Trophoblast cell (in vitro differentiated cells and primary cell): Measurements from ENCODE around the gene ASB4.

Experiments used
- DNase-seq, 2 donors: peaks; one replicate each; pipeline ENCODE4 v3.0.0-alpha.2; 2016
- H2AFZ ChIP-seq: 2 replicates; pipeline ENCODE4 v1.6.1; 2013; ENCODE audit warnings: low read length, moderate library complexity, mild to moderate bottlenecking; ENCODE audit not compliant: insufficient read depth, poor library complexity
- H2AK5ac ChIP-seq: 2 replicates; pipeline ENCODE4 v1.6.1; 2013; ENCODE audit warnings: mild to moderate bottlenecking, low read length
- H2BK120ac ChIP-seq: 2 replicates; pipeline ENCODE4 v1.6.1; 2013; ENCODE audit warnings: low read length, mild to moderate bottlenecking, moderate library complexity; ENCODE audit not compliant: insufficient read depth, poor library complexity
- H2BK12ac ChIP-seq: 2 replicates; pipeline ENCODE4 v1.6.1; 2013; ENCODE audit warnings: mild to moderate bottlenecking, low read length, moderate library complexity
- H2BK5ac ChIP-seq: 2 replicates; pipeline ENCODE4 v1.6.1; 2013; ENCODE audit warnings: low read length, low read depth, moderate library complexity, mild to moderate bottlenecking; ENCODE audit not compliant: poor library complexity
- H3K14ac ChIP-seq: 2 replicates; pipeline ENCODE4 v1.6.1; 2013; ENCODE audit warnings: mild to moderate bottlenecking, low read length
- H3K18ac ChIP-seq: 2 replicates; pipeline ENCODE4 v1.6.1; 2013; ENCODE audit warnings: mild to moderate bottlenecking, low read length
- H3K23ac ChIP-seq: 2 replicates; pipeline ENCODE4 v1.6.1; 2013; ENCODE audit warnings: low read length
- H3K27ac ChIP-seq: 2 replicates; pipeline ENCODE4 v1.5.1; 2013; ENCODE audit warnings: low read depth, mild to moderate bottlenecking, inconsistent platforms, low read length, moderate library complexity
- H3K27me3 ChIP-seq: 2 replicates; pipeline ENCODE4 v1.6.1; 2013; ENCODE audit warnings: inconsistent platforms, mild to moderate bottlenecking, low read length, moderate library complexity; ENCODE audit not compliant: insufficient read depth
- H3K36me3 ChIP-seq, 2 experiments: 1 replicate in 1 of 2; 2 replicates in 1 of 2; pipeline ENCODE4 v1.6.1; 2013; ENCODE audit warnings: low read length in 2 of 2, mild to moderate bottlenecking in 2 of 2, moderate library complexity in 1 of 2; ENCODE audit not compliant: insufficient read depth in 2 of 2, control insufficient read depth in 1 of 2
- H3K4ac ChIP-seq: 2 replicates; pipeline ENCODE4 v1.6.1; 2013; ENCODE audit warnings: low read depth, mild to moderate bottlenecking, low read length, moderate library complexity
- H3K4me1 ChIP-seq, 2 experiments: 1 replicate in 1 of 2; 2 replicates in 1 of 2; pipeline ENCODE4 v1.6.1; 2013; ENCODE audit warnings: low read length in 2 of 2, mild to moderate bottlenecking in 2 of 2, moderate library complexity in 1 of 2; ENCODE audit not compliant: insufficient read depth in 2 of 2, control insufficient read depth in 1 of 2
- H3K4me2 ChIP-seq: 2 replicates; pipeline ENCODE4 v1.6.1; 2013; ENCODE audit warnings: inconsistent platforms, mild to moderate bottlenecking, low read length, moderate library complexity
- H3K4me3 ChIP-seq: 2 replicates; pipeline ENCODE4 v1.5.1; 2013; ENCODE audit warnings: mild to moderate bottlenecking, low read depth, low read length, inconsistent platforms
- H3K79me1 ChIP-seq: one replicate; pipeline ENCODE4 v1.6.1; 2013; ENCODE audit warnings: low read length
- H3K79me2 ChIP-seq: 2 replicates; pipeline ENCODE4 v1.6.1; 2013; ENCODE audit warnings: low read length, mild to moderate bottlenecking; ENCODE audit not compliant: control insufficient read depth, insufficient read depth, poor library complexity
- H3K9ac ChIP-seq: 2 replicates; pipeline ENCODE4 v1.6.1; 2013; ENCODE audit warnings: mild to moderate bottlenecking, low read length
- H3K9me3 ChIP-seq: 2 replicates; pipeline ENCODE4 v1.6.1; 2013; ENCODE audit warnings: low read depth, mild to moderate bottlenecking, control low read depth, inconsistent platforms, low read length; ENCODE audit not compliant: insufficient read depth
- H4K12ac ChIP-seq: 2 replicates; pipeline ENCODE4 v1.6.1; 2013; ENCODE audit warnings: low read depth, mild to moderate bottlenecking, low read length, moderate library complexity
- H4K8ac ChIP-seq: 2 replicates; pipeline ENCODE4 v1.6.1; 2013; ENCODE audit warnings: low read depth, mild to moderate bottlenecking, low read length, moderate library complexity
- H4K91ac ChIP-seq: one replicate; pipeline ENCODE4 v1.6.1; 2013; ENCODE audit warnings: low read depth, mild to moderate bottlenecking, low read length, moderate library complexity
- WGBS: extraction: QIAGEN DNeasy Blood & Tissue Kit; methylation state at CpG from one replicate; pipeline ENCODE4 v1.1.7; 2013; ENCODE audit warnings: missing lambda C conversion rate; ENCODE audit not compliant: insufficient read length, insufficient coverage; ENCODE audit errors: extremely low coverage; 5-methylcytosine and 5-hydroxymethylcytosine counted together

The ASB4 gene

DNA sequence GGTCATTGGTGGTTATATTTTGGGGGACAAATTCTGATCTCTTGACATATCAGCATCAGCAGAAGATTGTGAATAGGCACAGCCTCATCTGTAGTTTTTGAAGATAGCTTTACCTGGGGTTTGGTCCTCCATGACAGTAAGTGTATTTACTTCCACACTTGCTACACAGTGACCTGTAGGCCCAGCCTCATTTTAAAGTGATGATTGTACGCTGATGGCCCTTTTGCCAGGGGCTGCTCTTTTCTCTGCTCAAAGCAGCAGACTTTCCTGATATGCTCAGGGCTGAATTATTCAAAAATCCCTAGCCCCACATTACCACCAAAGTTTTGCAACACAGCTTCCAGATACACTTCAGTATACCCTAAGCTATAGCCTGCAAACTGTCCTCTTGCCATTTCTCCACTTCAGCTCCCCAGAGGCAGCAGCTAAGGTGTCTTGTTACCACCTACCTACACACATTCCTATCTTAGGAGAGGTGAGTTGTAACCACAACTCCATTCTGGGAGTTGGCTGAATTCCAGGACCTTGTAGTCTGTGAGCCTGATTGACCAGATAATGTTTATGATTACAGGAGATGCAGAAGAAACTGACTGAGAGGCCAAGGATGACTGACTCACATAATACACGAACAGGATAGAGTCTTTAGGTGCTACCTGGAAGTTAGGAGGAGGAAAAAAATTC, 6.0 kb downstream of the ASB4 start:
- Histone ChIP-seq H2AK5ac (no peak overlapping the region), H2BK12ac (no peak overlapping the region), H4K91ac (no peak overlapping the region), H3K79me1 (peaks cover 2% of the 10 kb centered on the region), H3K4ac (no peak overlapping the region), H2BK120ac (no peak overlapping the region), H2AFZ (no peak overlapping the region), H3K36me3 (no peaks in the 10 kb centered on the region), H3K27me3 (no peaks in the 10 kb centered on the region), H3K23ac (no peak overlapping the region), H3K27ac (no peak overlapping the region), H3K9me3 (no peaks in the 10 kb centered on the region), H3K4me2 (no peak overlapping the region), H3K14ac (no peak overlapping the region), H4K8ac (no peak overlapping the region), H3K4me1 (peaks cover 0 to 10% of the 10 kb centered on the region in 2 experiments), H3K18ac (no peak overlapping the region), H3K4me3 (no peak overlapping the region), H2BK5ac (no peak overlapping the region), H3K9ac (no peak overlapping the region), H3K79me2 (no peaks in the 10 kb centered on the region), H4K12ac (no peak overlapping the region)
- no CpG with 5 or more reads among the region's 2 CpGs for WGBS
- DNase-seq = peak; percentile 80 to 91

- Histone ChIP-seq H2BK5ac (no peak overlapping the region), H3K9me3 (no peaks in the 10 kb centered on the region), H3K9ac (no peak overlapping the region), H2AK5ac (no peak overlapping the region), H2BK120ac (no peak overlapping the region), H4K91ac (no peak overlapping the region), H3K27me3 (no peaks in the 10 kb centered on the region), H3K4ac (no peak overlapping the region), H3K4me3 (no peak overlapping the region), H4K12ac (no peak overlapping the region), H2AFZ (no peak overlapping the region), H3K14ac (no peak overlapping the region), H3K79me2 (no peaks in the 10 kb centered on the region), H3K36me3 (no peaks in the 10 kb centered on the region), H4K8ac (no peak overlapping the region), H3K27ac (no peak overlapping the region), H3K4me2 (no peak overlapping the region), H3K4me1 (peaks cover 0 to 10% of the 10 kb centered on the region in 2 experiments), H3K18ac (no peak overlapping the region), H3K79me1 (peaks cover 2% of the 10 kb centered on the region), H2BK12ac (no peak overlapping the region), H3K23ac (no peak overlapping the region)
- no peak for DNase-seq
These were observed 7.5 kb downstream of the ASB4 start for GRCh38 chr7:95493247-95493646.

- no peak overlapping the region for H3K18ac ChIP-seq
- H3K9ac ChIP-seq = no peak overlapping the region
- DNase-seq = no peak
- no peak overlapping the region for H2BK120ac ChIP-seq
- no peak overlapping the region for H4K8ac ChIP-seq
- no peak overlapping the region for H2BK12ac ChIP-seq
- no peak overlapping the region for H2AK5ac ChIP-seq
- no peak overlapping the region for H2AFZ ChIP-seq
- H3K27ac ChIP-seq = no peak overlapping the region
- H4K91ac ChIP-seq = no peak overlapping the region
- H3K79me2 ChIP-seq = no peaks in the 10 kb centered on the region
- no peak overlapping the region for H4K12ac ChIP-seq
- H3K23ac ChIP-seq = no peak overlapping the region
- H3K4ac ChIP-seq = no peak overlapping the region
- H3K14ac ChIP-seq = no peak overlapping the region
- no peaks in the 10 kb centered on the region for H3K36me3 ChIP-seq
- peaks cover 2% of the 10 kb centered on the region for H3K79me1 ChIP-seq
- peaks cover 0 to 10% of the 10 kb centered on the region in 2 experiments for H3K4me1 ChIP-seq
- H3K4me2 ChIP-seq = no peak overlapping the region
- H3K9me3 ChIP-seq = no peaks in the 10 kb centered on the region
- no peaks in the 10 kb centered on the region for H3K27me3 ChIP-seq
- H2BK5ac ChIP-seq = no peak overlapping the region
- WGBS = no CpG with 5 or more reads among the region's 2 CpGs
- no peak overlapping the region for H3K4me3 ChIP-seq
These were observed 8.1 kb downstream of the ASB4 start for GRCh38 chr7:95493844-95494243.

DNA sequence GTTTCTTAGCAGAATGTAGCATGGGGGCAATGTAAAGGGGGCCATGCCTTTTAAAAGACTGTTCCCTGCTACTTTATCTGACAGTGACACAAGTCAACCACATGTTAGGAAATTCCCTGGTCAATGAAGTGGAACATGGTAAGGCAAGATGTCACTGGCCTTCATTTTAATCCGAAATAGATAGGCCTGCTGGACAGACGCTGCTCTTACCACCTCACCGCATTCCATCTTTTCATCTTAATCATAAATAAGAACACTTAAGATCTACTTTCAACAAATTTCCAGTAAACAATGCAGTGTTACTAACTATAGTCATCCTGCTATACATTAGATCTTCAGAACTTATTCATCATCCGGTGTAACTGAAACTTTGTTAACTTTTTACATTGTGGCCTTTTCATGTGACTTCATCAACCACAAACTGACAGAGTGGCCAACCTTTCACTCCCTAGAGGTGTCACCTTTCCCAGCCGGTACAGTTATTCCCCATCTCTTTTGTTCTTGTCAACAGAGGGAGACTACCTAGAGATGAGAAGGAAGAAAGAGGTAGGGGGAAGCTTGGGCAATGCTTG, 15.6 kb downstream of the ASB4 start:
- H3K79me2 ChIP-seq = no peaks in the 10 kb centered on the region
- H2AK5ac ChIP-seq = no peak overlapping the region
- H4K8ac ChIP-seq = no peak overlapping the region
- no peak overlapping the region for H3K9ac ChIP-seq
- H3K36me3 ChIP-seq = no peaks in the 10 kb centered on the region
- H3K4me1 ChIP-seq = peaks cover 5 to 8% of the 10 kb centered on the region in 2 experiments
- no peak overlapping the region for H4K12ac ChIP-seq
- H3K14ac ChIP-seq = no peak overlapping the region
- no peak overlapping the region for H2AFZ ChIP-seq
- H3K23ac ChIP-seq = no peak overlapping the region
- H3K4me2 ChIP-seq = no peak overlapping the region
- H4K91ac ChIP-seq = peak overlapping the region; percentile 28
- peak overlapping the region; percentile 27 for H2BK5ac ChIP-seq
- peaks cover 2% of the 10 kb centered on the region for H3K79me1 ChIP-seq
- no peak overlapping the region for H3K4me3 ChIP-seq
- H3K27me3 ChIP-seq = no peaks in the 10 kb centered on the region
- no peak for DNase-seq
- H2BK120ac ChIP-seq = peak overlapping the region; percentile 31
- H3K18ac ChIP-seq = no peak overlapping the region
- WGBS = no CpG with 5 or more reads among the region's 5 CpGs
- H3K27ac ChIP-seq = peak overlapping the region; percentile 6
- H2BK12ac ChIP-seq = peak overlapping the region; percentile 30
- no peak overlapping the region for H3K4ac ChIP-seq
- no peaks in the 10 kb centered on the region for H3K9me3 ChIP-seq
